PC-9 (cell line): ENCODE measurements around the gene ZFR. TPM values are rescaled to one million over a fixed set of nuclear protein-coding genes. Genes with fewer than 3 reads are reported as not detected.

Experiments used
- BruUV-seq: library from RNA; stranded (reverse); fragments of 400-500 nt; replicated peaks from 2 replicates; lab custom pipeline; 2021; lab: Mats Ljungman, UMichigan
- CTCF ChIA-PET: fragments of 300-600 bp; sonication (Branson Sonifier 250); formaldehyde crosslinking; loops from one replicate; lab custom pipeline; 2022; ENCODE audit warnings: antibody characterized with exemption; lab: Charles Lee
- POLR2A ChIA-PET: fragments of 300-600 bp; sonication (Branson Sonifier 250); formaldehyde crosslinking; loops from one replicate; lab custom pipeline; 2022; ENCODE audit warnings: antibody characterized with exemption; ENCODE audit not compliant: unreplicated experiment; lab: Charles Lee
- DNase-seq, 2 experiments: peaks; one replicate each; pipeline versions ENCODE4 v3.0.0 to v3.0.0-alpha.2; 2015 to 2022; ENCODE audit warnings: mixed read lengths in 1 of 2
- H2AFZ ChIP-seq: fragments of 200-600 bp; sonication (generic); 2 replicates; pipeline ENCODE4 v1.8.1; 2017; ENCODE audit warnings: antibody characterized with exemption
- H3F3A ChIP-seq: fragments of 200-600 bp; sonication (generic); 2 replicates; pipeline ENCODE4 v1.8.1; 2017; ENCODE audit warnings: antibody characterized with exemption, mild to moderate bottlenecking, low read depth; ENCODE audit not compliant: insufficient read depth
- H3K27ac ChIP-seq: fragments of 200-600 bp; sonication (generic); 2 replicates; pipeline ENCODE4 v1.6.1; 2016; ENCODE audit warnings: mixed run types
- H3K27me3 ChIP-seq: fragments of 200-600 bp; sonication (generic); 2 replicates; pipeline ENCODE4 v1.6.1; 2016; ENCODE audit warnings: low read depth, mixed run types; ENCODE audit not compliant: insufficient read depth
- H3K36me3 ChIP-seq: fragments of 200-600 bp; sonication (generic); 2 replicates; pipeline ENCODE4 v1.6.1; 2016; ENCODE audit warnings: low read depth, mixed run types
- H3K4me1 ChIP-seq: fragments of 200-600 bp; sonication (generic); replicated peaks from 2 replicates; pipeline ENCODE4 v1.6.1; 2016; ENCODE audit warnings: mixed run types; ENCODE audit not compliant: insufficient read depth
- H3K4me2 ChIP-seq: fragments of 200-600 bp; sonication (generic); 2 replicates; pipeline ENCODE4 v1.6.1; 2017; ENCODE audit warnings: mixed run types
- H3K4me3 ChIP-seq: fragments of 200-600 bp; sonication (generic); 2 replicates; pipeline ENCODE4 v1.6.1; 2016; ENCODE audit warnings: mixed run types
- H3K79me2 ChIP-seq: fragments of 200-600 bp; sonication (generic); 2 replicates; pipeline ENCODE4 v1.6.1; 2017; ENCODE audit warnings: low read depth, mixed run types
- H3K9me2 ChIP-seq: fragments of 200-600 bp; sonication (generic); 2 replicates; pipeline ENCODE4 v1.8.1; 2017; ENCODE audit warnings: mild to moderate bottlenecking; ENCODE audit not compliant: insufficient read depth
- H3K9me3 ChIP-seq: fragments of 200-600 bp; sonication (generic); 2 replicates; pipeline ENCODE4 v1.8.1; 2016; ENCODE audit warnings: low read depth; ENCODE audit not compliant: insufficient read depth
- H4K20me1 ChIP-seq: fragments of 200-600 bp; sonication (generic); 2 replicates; pipeline ENCODE4 v1.8.1; 2017; ENCODE audit not compliant: insufficient read depth
- CTCF ChIP-seq: fragments of 200-600 bp; sonication (generic); conservative IDR thresholded peaks from 2 replicates; pipeline ENCODE4 v1.6.1; 2017; ENCODE audit warnings: mixed run types, antibody characterized with exemption, mild to moderate bottlenecking, moderate library complexity
- EZH2 ChIP-seq: fragments of 200-600 bp; sonication (generic); IDR thresholded peaks from 2 replicates; pipeline ENCODE4 v1.8.0; 2017; ENCODE audit warnings: antibody characterized with exemption, low read depth
- intact Hi-C: fragments of 100-400 bp; cut with micrococcal nuclease; formaldehyde crosslinking; loops from one replicate; pipeline ENCODE4 v1.10.0; 2022; ENCODE audit not compliant: unreplicated experiment
- total RNA-seq: library from RNA; stranded (reverse); gene quantifications from 2 replicates; pipeline ENCODE4 v1.2.3, GENCODE V29; 2021

The ZFR gene
- total RNA-seq, 1 experiment from 2014 or later = 69.2 TPM

GRCh38 chr5:32326216-32326772 lies 118.2 kb downstream of the ZFR start:
- Histone ChIP-seq H3K27me3 (no peaks in the 10 kb centered on the region), H3K4me3 (no peak overlapping the region), H3K9me3 (no peaks in the 10 kb centered on the region), H3F3A (no peaks in the 10 kb centered on the region), H3K9me2 (no peaks in the 10 kb centered on the region), H3K36me3 (no peaks in the 10 kb centered on the region), H3K4me2 (no peak overlapping the region), H4K20me1 (no peaks in the 10 kb centered on the region), H2AFZ (no peak overlapping the region), H3K27ac (no peak overlapping the region), H3K4me1 (peaks cover 9% of the 10 kb centered on the region), H3K79me2 (no peaks in the 10 kb centered on the region)
- DNase-seq = peak in 1 of 2 experiments; percentile 74
- intact Hi-C loops = loop anchor here (5.0 to 10.0 kb wide), 3 partner anchors 219 to 741 kb away; no protein-coding TSS in a partner anchor
- no TSS peak for BruUV-seq
- ChIA-PET CTCF (no interaction called here), POLR2A (no interaction called here)
- TF ChIP-seq EZH2 (no peak), CTCF (no peak)

GRCh38 chr5:32325616-32326015 lies 118.9 kb downstream of the ZFR start:
- no peak overlapping the region for H3K4me2 ChIP-seq
- CTCF ChIA-PET = interaction anchor here (0.7 kb wide), 1 partner anchor 246 kb away, joined by 5 read pairs; no protein-coding TSS in a partner anchor

GRCh38 chr5:32325062-32325461 lies 119.5 kb downstream of the ZFR start:
- intact Hi-C loops = loop anchor here (5.0 to 10.0 kb wide), 3 partner anchors 218 to 740 kb away; no protein-coding TSS in a partner anchor
- no peak overlapping the region for H3K27ac ChIP-seq
- DNase-seq = peak in 1 of 2 experiments; percentile 87

More at GRCh38 chr5:32325616-32326015, 118.9 kb downstream of the ZFR start:
- Histone ChIP-seq H4K20me1 (no peaks in the 10 kb centered on the region), H3K9me2 (no peaks in the 10 kb centered on the region), H3K27me3 (no peaks in the 10 kb centered on the region), H3K36me3 (no peaks in the 10 kb centered on the region), H2AFZ (no peak overlapping the region), H3K4me3 (no peak overlapping the region), H3K27ac (no peak overlapping the region), H3K9me3 (no peaks in the 10 kb centered on the region), H3F3A (no peaks in the 10 kb centered on the region), H3K79me2 (no peaks in the 10 kb centered on the region), H3K4me1 (peaks cover 2% of the 10 kb centered on the region)
- POLR2A ChIA-PET = no interaction called here
- BruUV-seq = no TSS peak
- intact Hi-C loops = loop anchor here (5.0 to 10.0 kb wide), 3 partner anchors 218 to 741 kb away; no protein-coding TSS in a partner anchor
- TF ChIP-seq CTCF (no peak), EZH2 (no peak)
- DNase-seq = no peak

More at GRCh38 chr5:32325062-32325461, 119.5 kb downstream of the ZFR start:
- no peaks in the 10 kb centered on the region for H3K27me3 ChIP-seq
- no peaks in the 10 kb centered on the region; the same call in 1 of the 2 replicates for H3K4me1 ChIP-seq
- no peaks in the 10 kb centered on the region for H3K9me2 ChIP-seq
- no peaks in the 10 kb centered on the region for H3K79me2 ChIP-seq
- TF ChIP-seq CTCF (no peak), EZH2 (no peak)
- no peaks in the 10 kb centered on the region for H4K20me1 ChIP-seq
- ChIA-PET CTCF (interaction anchor here (0.7 kb wide), 1 partner anchor 245 kb away, joined by 5 read pairs; no protein-coding TSS in a partner anchor), POLR2A (no interaction called here)
- H3K4me2 ChIP-seq = no peak overlapping the region
- no peaks in the 10 kb centered on the region for H3K9me3 ChIP-seq
- H2AFZ ChIP-seq = no peak overlapping the region
- H3K4me3 ChIP-seq = no peak overlapping the region
- no TSS peak for BruUV-seq
- H3K36me3 ChIP-seq = no peaks in the 10 kb centered on the region
- H3F3A ChIP-seq = no peaks in the 10 kb centered on the region
